Activated naive CD4-positive, alpha-beta T cell treated with anti-CD3 and anti-CD28 coated beads for 36 hours (primary cell): Measurements from ENCODE around the gene CLCN2. TPM values are rescaled to one million over a fixed set of nuclear protein-coding genes. Genes with fewer than 3 reads are reported as not detected.
A peak's percentile ranks its signal among the peaks of the same experiment; 100 is the strongest.

ENCODE experiments used
- CTCF ChIA-PET: fragments of 350-600 bp; sonication (Branson Sonifier 250); formaldehyde crosslinking; loops from one replicate; lab custom pipeline; 2021; ENCODE audit warnings: antibody characterized with exemption; lab: Charles Lee
- DNase-seq: peaks from one replicate; pipeline ENCODE4 v3.0.0-alpha.2; 2020
- H3K27ac Mint-ChIP-seq: one replicate; pipeline ENCODE4 v1.8.0; 2021; ENCODE audit warnings: mild to moderate bottlenecking, mixed read lengths
- H3K27me3 Mint-ChIP-seq: one replicate; pipeline ENCODE4 v1.8.0; 2021; ENCODE audit warnings: low read depth, mixed read lengths
- H3K36me3 Mint-ChIP-seq: one replicate; pipeline ENCODE4 v1.8.0; 2021; ENCODE audit warnings: low read depth, mixed read lengths
- H3K4me1 Mint-ChIP-seq: one replicate; pipeline ENCODE4 v1.8.0; 2021; ENCODE audit warnings: low read depth, mixed read lengths
- H3K4me3 Mint-ChIP-seq: one replicate; pipeline ENCODE4 v1.8.0; 2021; ENCODE audit warnings: mild to moderate bottlenecking, moderate library complexity, mixed read lengths
- H3K9me3 Mint-ChIP-seq: one replicate; pipeline ENCODE4 v1.8.0; 2021; ENCODE audit warnings: mixed read lengths
- intact Hi-C: fragments of 100-400 bp; cut with micrococcal nuclease; formaldehyde crosslinking; loops from one replicate; pipeline ENCODE4 v1.15.1; 2023
- total RNA-seq, 2 experiments: library from RNA; stranded (reverse); gene quantifications; one replicate each; pipeline ENCODE4 v1.2.3, GENCODE V29; 2021

The CLCN2 gene
- total RNA-seq, 2 experiments from 2014 or later, result 2.9 TPM

- Mint-ChIP-seq H3K27ac (no peak overlapping the region), H3K4me3 (no peak overlapping the region), H3K4me1 (no peaks in the 10 kb centered on the region), H3K9me3 (no peaks in the 10 kb centered on the region), H3K27me3 (peaks cover 14% of the 10 kb centered on the region), H3K36me3 (no peaks in the 10 kb centered on the region)
- CTCF ChIA-PET, result no interaction called here
- intact Hi-C loops, result no loop called here
- no peak for DNase-seq
Measured at GRCh38 chr3:184387174-184387714, 25.8 kb upstream of the CLCN2 start.

- no peak for DNase-seq
- peaks cover 23% of the 10 kb centered on the region for H3K27me3 Mint-ChIP-seq
- no peaks in the 10 kb centered on the region for H3K9me3 Mint-ChIP-seq
- H3K36me3 Mint-ChIP-seq, result no peaks in the 10 kb centered on the region
- no peaks in the 10 kb centered on the region for H3K4me1 Mint-ChIP-seq
- H3K4me3 Mint-ChIP-seq, result no peak overlapping the region
- CTCF ChIA-PET, result no interaction called here
- no peak overlapping the region for H3K27ac Mint-ChIP-seq
- intact Hi-C loops, result no loop called here
Measured at GRCh38 chr3:184386047-184386806, 24.8 kb upstream of the CLCN2 start.

- no peaks in the 10 kb centered on the region for H3K36me3 Mint-ChIP-seq
- DNase-seq, result no peak
- H3K27me3 Mint-ChIP-seq, result peaks cover 26% of the 10 kb centered on the region
- intact Hi-C loops, result no loop called here
- no peak overlapping the region for H3K4me3 Mint-ChIP-seq
- H3K27ac Mint-ChIP-seq, result no peak overlapping the region
- H3K4me1 Mint-ChIP-seq, result peaks cover 3% of the 10 kb centered on the region
- no peaks in the 10 kb centered on the region for H3K9me3 Mint-ChIP-seq
- CTCF ChIA-PET, result interaction anchor here (0.6 to 1.3 kb wide), 4 partner anchors 13 to 158 kb away, joined by 3 to 5 read pairs (median 3); no protein-coding TSS in a partner anchor
Measured at GRCh38 chr3:184384856-184385422, 23.5 kb upstream of the CLCN2 start.

- intact Hi-C loops, result no loop called here
- Mint-ChIP-seq H3K4me3 (no peak overlapping the region), H3K27ac (no peak overlapping the region), H3K9me3 (no peaks in the 10 kb centered on the region), H3K36me3 (no peaks in the 10 kb centered on the region), H3K27me3 (peaks cover 26% of the 10 kb centered on the region), H3K4me1 (peaks cover 3% of the 10 kb centered on the region)
- CTCF ChIA-PET, result interaction anchor here (0.6 to 1.3 kb wide), 5 partner anchors 9 to 157 kb away, joined by 3 to 6 read pairs (median 5); no protein-coding TSS in a partner anchor
- no peak for DNase-seq
Measured at GRCh38 chr3:184384342-184384741, 22.9 kb upstream of the CLCN2 start.

- H3K4me3 Mint-ChIP-seq, result no peak overlapping the region
- CTCF ChIA-PET, result interaction anchor here (0.7 to 1.2 kb wide), 3 partner anchors 10 to 156 kb away, joined by 3 to 6 read pairs (median 5); no protein-coding TSS in a partner anchor
- intact Hi-C loops, result no loop called here
- H3K36me3 Mint-ChIP-seq, result no peaks in the 10 kb centered on the region
- DNase-seq, result no peak
- no peaks in the 10 kb centered on the region for H3K9me3 Mint-ChIP-seq
- H3K27me3 Mint-ChIP-seq, result peaks cover 36% of the 10 kb centered on the region
- no peak overlapping the region for H3K27ac Mint-ChIP-seq
- H3K4me1 Mint-ChIP-seq, result peaks cover 6% of the 10 kb centered on the region
Measured at GRCh38 chr3:184383033-184383740, 21.8 kb upstream of the CLCN2 start.

- no peak for DNase-seq
- Mint-ChIP-seq H3K4me3 (no peak overlapping the region), H3K4me1 (peaks cover 6% of the 10 kb centered on the region), H3K9me3 (no peaks in the 10 kb centered on the region), H3K27me3 (peaks cover 39% of the 10 kb centered on the region), H3K36me3 (no peaks in the 10 kb centered on the region), H3K27ac (no peak overlapping the region)
- CTCF ChIA-PET, result no interaction called here
- intact Hi-C loops, result no loop called here
Measured at GRCh38 chr3:184382326-184383032, 21.1 kb upstream of the CLCN2 start.

- Mint-ChIP-seq H3K27me3 (peaks cover 39% of the 10 kb centered on the region), H3K27ac (no peak overlapping the region), H3K4me3 (peak overlapping the region; percentile 34), H3K4me1 (peaks cover 6% of the 10 kb centered on the region), H3K9me3 (no peaks in the 10 kb centered on the region), H3K36me3 (no peaks in the 10 kb centered on the region)
- intact Hi-C loops, result no loop called here
- CTCF ChIA-PET, result interaction anchor here (1.1 kb wide), 1 partner anchor 10 kb away, joined by 6 read pairs; no protein-coding TSS in a partner anchor
- no peak for DNase-seq
Measured at GRCh38 chr3:184381261-184382224, 20.1 kb upstream of the CLCN2 start.

DNA sequence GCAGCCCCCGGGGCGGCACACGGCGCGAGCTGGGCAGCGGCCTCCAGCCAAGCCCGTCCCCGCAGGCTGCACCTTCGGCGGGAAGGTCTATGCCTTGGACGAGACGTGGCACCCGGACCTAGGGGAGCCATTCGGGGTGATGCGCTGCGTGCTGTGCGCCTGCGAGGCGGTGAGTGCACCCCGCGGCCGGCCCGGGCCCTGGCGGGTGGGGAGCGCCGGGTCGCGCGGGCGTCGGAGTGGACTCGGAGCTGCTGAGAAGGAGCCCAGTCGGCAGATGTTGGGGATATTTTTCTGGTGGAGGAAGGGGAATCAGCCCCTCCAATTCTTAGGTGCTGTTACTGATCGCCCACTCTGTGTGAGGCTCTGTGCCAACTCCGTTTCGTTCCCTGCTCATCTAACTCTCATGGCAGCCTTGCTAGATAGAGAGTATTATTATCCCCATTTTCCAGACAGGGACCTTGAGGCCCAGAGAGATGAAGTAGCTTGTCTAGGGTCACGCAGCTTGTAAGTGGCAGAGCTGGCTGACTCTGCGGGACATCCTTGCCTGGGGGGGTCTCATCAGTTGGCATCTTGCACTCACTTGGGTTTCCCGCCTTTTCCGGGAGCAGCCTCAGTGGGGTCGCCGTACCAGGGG, 19.3 kb upstream of the CLCN2 start:
- H3K27me3 Mint-ChIP-seq, result peaks cover 39% of the 10 kb centered on the region
- no peak overlapping the region for H3K27ac Mint-ChIP-seq
- CTCF ChIA-PET, result interaction anchor here (1.1 kb wide), 1 partner anchor 9 kb away, joined by 6 read pairs; no protein-coding TSS in a partner anchor
- intact Hi-C loops, result no loop called here
- no peaks in the 10 kb centered on the region for H3K9me3 Mint-ChIP-seq
- H3K4me1 Mint-ChIP-seq, result peaks cover 6% of the 10 kb centered on the region
- H3K36me3 Mint-ChIP-seq, result no peaks in the 10 kb centered on the region
- DNase-seq, result no peak
- peak overlapping the region; percentile 34 for H3K4me3 Mint-ChIP-seq

DNA sequence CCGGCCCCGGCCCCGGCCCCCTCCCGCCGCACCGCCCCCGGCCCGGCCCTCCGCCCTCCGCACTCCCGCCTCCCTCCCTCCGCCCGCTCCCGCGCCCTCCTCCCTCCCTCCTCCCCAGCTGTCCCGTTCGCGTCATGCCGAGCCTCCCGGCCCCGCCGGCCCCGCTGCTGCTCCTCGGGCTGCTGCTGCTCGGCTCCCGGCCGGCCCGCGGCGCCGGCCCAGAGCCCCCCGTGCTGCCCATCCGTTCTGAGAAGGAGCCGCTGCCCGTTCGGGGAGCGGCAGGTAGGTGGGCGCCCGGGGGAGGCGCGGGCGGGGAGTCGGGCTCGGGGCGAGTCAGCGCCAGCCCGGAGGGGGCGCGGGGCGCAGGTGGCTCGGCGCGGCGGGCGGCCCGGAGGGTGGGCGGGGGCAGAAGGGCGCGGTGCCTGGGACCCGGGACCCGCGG, 18.8 kb upstream of the CLCN2 start:
- Mint-ChIP-seq H3K27ac (no peak overlapping the region), H3K4me3 (no peak overlapping the region), H3K9me3 (no peaks in the 10 kb centered on the region), H3K27me3 (peaks cover 39% of the 10 kb centered on the region), H3K4me1 (peaks cover 6% of the 10 kb centered on the region), H3K36me3 (no peaks in the 10 kb centered on the region)
- DNase-seq, result peak; percentile 51
- CTCF ChIA-PET, result no interaction called here
- intact Hi-C loops, result no loop called here

GRCh38 chr3:184379358-184380184, 18.2 kb upstream of the CLCN2 start, which contains the start of gene CHRD:
TSS of gene CHRD (plus strand) at chr3:184380054. CDS start at chr3:184380319, 265 bp downstream.
- Mint-ChIP-seq H3K27ac (no peak within 1 kb of the TSS), H3K9me3 (no peaks in the 10 kb centered on the region), H3K4me1 (peaks cover 6% of the 10 kb centered on the region), H3K36me3 (no peaks in the 10 kb centered on the region), H3K27me3 (peaks cover 35% of the 10 kb centered on the region), H3K4me3 (peak within 1 kb of the TSS; percentile 49)
- CTCF ChIA-PET, result no interaction called here
- intact Hi-C loops, result no loop called here
- DNase-seq, result no peak
